Panc1 (cell line): ENCODE data around the gene ROGDI. TPM values are rescaled to one million over a fixed set of nuclear protein-coding genes. Genes with fewer than 3 reads are reported as not detected.

Experiments used
- ATAC-seq: fragments of 200-7000 bp; cut with Tn5 transposase; 2 replicates; pipeline ENCODE4 v1.9.1; 2020; ENCODE audit warnings: mild to moderate bottlenecking, moderate library complexity
- BruUV-seq: library from RNA; stranded (reverse); fragments of 400-500 nt; replicated peaks from 2 replicates; lab custom pipeline; 2021; lab: Mats Ljungman, UMichigan
- CTCF ChIA-PET: fragments of 300-600 bp; sonication (Branson Sonifier 250); formaldehyde crosslinking; loops from one replicate; lab custom pipeline; 2022; ENCODE audit warnings: antibody characterized with exemption; lab: Charles Lee
- POLR2A ChIA-PET: fragments of 300-600 bp; sonication (Branson Sonifier 250); formaldehyde crosslinking; loops from one replicate; lab custom pipeline; 2022; ENCODE audit warnings: antibody characterized with exemption; lab: Charles Lee
- DNase-seq: peaks from one replicate; pipeline ENCODE4 v3.0.0-alpha.2; 2010; ENCODE audit warnings: low read depth, low spot score
- H3K27ac ChIP-seq: 2 replicates; pipeline ENCODE4 v1.5.1; 2011; ENCODE audit warnings: mild to moderate bottlenecking, low read length, inconsistent platforms
- H3K27me3 ChIP-seq: fragments of 200-500 bp; sonication (Bioruptor generic); 2 replicates; pipeline ENCODE4 v1.6.0; 2014; ENCODE audit warnings: low read length, inconsistent platforms; ENCODE audit not compliant: control insufficient read depth, insufficient read depth
- H3K36me3 ChIP-seq: fragments of 200-500 bp; sonication (Bioruptor generic); 2 replicates; pipeline ENCODE4 v1.5.1; 2014; ENCODE audit warnings: inconsistent platforms, mild to moderate bottlenecking, low read length, moderate library complexity; ENCODE audit not compliant: control insufficient read depth, insufficient read depth
- H3K4me1 ChIP-seq: 2 replicates; pipeline ENCODE4 v1.5.1; 2011; ENCODE audit warnings: inconsistent platforms, mild to moderate bottlenecking, low read length, moderate library complexity; ENCODE audit not compliant: control insufficient read depth, insufficient read depth
- H3K4me3 ChIP-seq, 2 experiments: 2 replicates each; pipeline ENCODE4 v1.5.1; 2011 to 2012; ENCODE audit warnings: low read depth in 2 of 2, low read length in 2 of 2, mild to moderate bottlenecking in 2 of 2, inconsistent platforms in 1 of 2, moderate library complexity in 1 of 2
- H3K9me3 ChIP-seq: fragments of 200-500 bp; sonication (Bioruptor generic); 2 replicates; pipeline ENCODE4 v1.5.1; 2014; ENCODE audit warnings: low read depth, mild to moderate bottlenecking, inconsistent platforms, low read length, moderate library complexity; ENCODE audit not compliant: control insufficient read depth, insufficient read depth
- CTCF ChIP-seq: fragments of 450-650 bp; IDR thresholded peaks from 2 replicates; pipeline ENCODE4 v1.5.1; 2017; ENCODE audit warnings: mild to moderate bottlenecking
- POLR2AphosphoS5 ChIP-seq: IDR thresholded peaks from 2 replicates; pipeline ENCODE4 v1.6.1; 2012; ENCODE audit warnings: mild to moderate bottlenecking, low read depth, low read length, moderate library complexity
- SIN3A ChIP-seq: IDR thresholded peaks from 2 replicates; pipeline ENCODE4 v1.6.1; 2012; ENCODE audit warnings: low read depth, mild to moderate bottlenecking, low read length, moderate library complexity, borderline replicate concordance; ENCODE audit not compliant: insufficient read depth
- TCF7L2 ChIP-seq: IDR thresholded peaks from 2 replicates; pipeline ENCODE4 v1.6.1; 2011; ENCODE audit warnings: mild to moderate bottlenecking, low read depth, low read length, inconsistent platforms
- in situ Hi-C: cut with HindIII; loops from 2 replicates; pipeline ENCODE4 v1.10.0; 2016; ENCODE audit warnings: low sequenced_read_pairs, low pct_unique_long_range_greater_than_20kb
- intact Hi-C: fragments of 100-400 bp; cut with micrococcal nuclease; formaldehyde crosslinking; loops from one replicate; pipeline ENCODE4 v1.10.0; 2022; ENCODE audit not compliant: unreplicated experiment
- total RNA-seq: library from RNA; stranded (reverse); gene quantifications from one replicate; pipeline ENCODE4 v1.2.1, GENCODE V29; 2021; ENCODE audit not compliant: unreplicated experiment
- TF ChIP-seq, protein P1 (sequence below), 2 experiments: IDR thresholded peaks; 2 replicates each; pipeline ENCODE4 v1.6.1; 2011 to 2012; ENCODE audit warnings: low read depth in 2 of 2, control low read depth in 1 of 2, low read length in 1 of 2, mild to moderate bottlenecking in 1 of 2, moderate library complexity in 1 of 2; ENCODE audit not compliant: insufficient read depth in 1 of 2

Gene ROGDI
- total RNA-seq, 1 experiment from 2014 or later: 31.9 TPM

GRCh38 chr16:4800290-4801041 lies 2.0 kb downstream of the ROGDI start:
- ATAC-seq (no peak), DNase-seq (no peak)
- Histone ChIP-seq H3K27ac (no peak overlapping the region), H3K4me3 (no peak overlapping the region), H3K9me3 (no peaks in the 10 kb centered on the region), H3K36me3 (no peaks in the 10 kb centered on the region), H3K4me1 (peaks cover 27% of the 10 kb centered on the region), H3K27me3 (no peaks in the 10 kb centered on the region)
- POLR2A ChIA-PET: no interaction called here
- CTCF ChIA-PET: no interaction called here
- TF ChIP-seq CTCF: no peak
- in situ Hi-C loops: no loop called here
- no TSS peak for BruUV-seq
- intact Hi-C loops: no loop called here

DNA sequence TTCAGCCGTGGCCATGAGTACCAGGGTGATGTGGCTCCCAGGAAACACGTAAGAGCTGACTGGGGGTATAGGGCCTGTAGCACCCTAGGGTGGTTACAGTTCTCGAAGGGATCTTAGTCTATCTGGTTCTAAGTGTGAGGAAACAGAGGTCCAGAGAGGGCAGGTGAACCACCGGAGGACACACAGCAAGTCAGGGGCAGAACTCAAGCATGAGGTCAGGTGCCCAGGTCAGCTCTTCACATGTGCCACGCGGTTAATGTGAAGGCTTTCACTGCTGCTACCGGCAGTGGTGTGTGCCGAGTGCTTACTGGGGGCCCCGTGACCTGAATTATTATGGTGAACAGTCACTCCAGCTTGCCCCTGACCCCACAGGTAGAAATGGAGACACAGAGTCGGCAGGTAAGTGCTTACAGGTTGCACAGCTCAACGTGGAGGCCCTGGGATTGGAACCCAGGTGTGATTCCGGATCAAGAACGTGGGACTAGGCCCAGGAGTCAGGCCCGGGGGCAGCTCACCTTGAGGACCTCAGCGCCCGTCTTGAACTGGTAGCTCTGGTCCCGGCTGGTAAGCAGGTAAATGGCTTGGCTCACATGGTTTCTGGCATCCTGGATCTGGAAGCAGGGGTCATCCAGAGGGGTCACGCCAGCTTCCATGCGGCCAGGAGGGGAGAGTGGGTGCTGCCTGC lies 3.1 kb downstream of the ROGDI start:
- Histone ChIP-seq H3K36me3 (no peaks in the 10 kb centered on the region), H3K27ac (no peak overlapping the region), H3K27me3 (no peaks in the 10 kb centered on the region), H3K4me3 (no peak overlapping the region), H3K9me3 (no peaks in the 10 kb centered on the region), H3K4me1 (peaks cover 23% of the 10 kb centered on the region)
- in situ Hi-C loops (no loop called here), intact Hi-C loops (no loop called here)
- TF ChIP-seq, protein P1, sequence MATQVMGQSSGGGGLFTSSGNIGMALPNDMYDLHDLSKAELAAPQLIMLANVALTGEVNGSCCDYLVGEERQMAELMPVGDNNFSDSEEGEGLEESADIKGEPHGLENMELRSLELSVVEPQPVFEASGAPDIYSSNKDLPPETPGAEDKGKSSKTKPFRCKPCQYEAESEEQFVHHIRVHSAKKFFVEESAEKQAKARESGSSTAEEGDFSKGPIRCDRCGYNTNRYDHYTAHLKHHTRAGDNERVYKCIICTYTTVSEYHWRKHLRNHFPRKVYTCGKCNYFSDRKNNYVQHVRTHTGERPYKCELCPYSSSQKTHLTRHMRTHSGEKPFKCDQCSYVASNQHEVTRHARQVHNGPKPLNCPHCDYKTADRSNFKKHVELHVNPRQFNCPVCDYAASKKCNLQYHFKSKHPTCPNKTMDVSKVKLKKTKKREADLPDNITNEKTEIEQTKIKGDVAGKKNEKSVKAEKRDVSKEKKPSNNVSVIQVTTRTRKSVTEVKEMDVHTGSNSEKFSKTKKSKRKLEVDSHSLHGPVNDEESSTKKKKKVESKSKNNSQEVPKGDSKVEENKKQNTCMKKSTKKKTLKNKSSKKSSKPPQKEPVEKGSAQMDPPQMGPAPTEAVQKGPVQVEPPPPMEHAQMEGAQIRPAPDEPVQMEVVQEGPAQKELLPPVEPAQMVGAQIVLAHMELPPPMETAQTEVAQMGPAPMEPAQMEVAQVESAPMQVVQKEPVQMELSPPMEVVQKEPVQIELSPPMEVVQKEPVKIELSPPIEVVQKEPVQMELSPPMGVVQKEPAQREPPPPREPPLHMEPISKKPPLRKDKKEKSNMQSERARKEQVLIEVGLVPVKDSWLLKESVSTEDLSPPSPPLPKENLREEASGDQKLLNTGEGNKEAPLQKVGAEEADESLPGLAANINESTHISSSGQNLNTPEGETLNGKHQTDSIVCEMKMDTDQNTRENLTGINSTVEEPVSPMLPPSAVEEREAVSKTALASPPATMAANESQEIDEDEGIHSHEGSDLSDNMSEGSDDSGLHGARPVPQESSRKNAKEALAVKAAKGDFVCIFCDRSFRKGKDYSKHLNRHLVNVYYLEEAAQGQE (IDR thresholded peaks at IDR 0.05; ENCODE audit: insufficient read depth in 1 of 2, low read depth in 2 of 2, low read length in 1 of 2): no peak
- TF ChIP-seq SIN3A: no peak
- TF ChIP-seq POLR2AphosphoS5: no peak
- no peak for TF ChIP-seq CTCF
- TF ChIP-seq TCF7L2: no peak
- no peak for DNase-seq
- ChIA-PET CTCF (no interaction called here), POLR2A (no interaction called here)
- BruUV-seq: no TSS peak
- no peak for ATAC-seq
